ENCODE data around the gene MYO1D. TPM values are rescaled to one million over a fixed set of nuclear protein-coding genes. Genes with fewer than 3 reads are reported as not detected.
"Not testable (repeated sequence)": the region's sequence is repeated elsewhere in the genome, so short reads cannot be mapped to it uniquely, and the experiment has no call there.

MYO1D gene
- total and polyA plus RNA-seq, 2 donors (not counting 1 experiment from before 2014, with no cell fraction given), result 5.4 to 26.7 TPM

DNA sequence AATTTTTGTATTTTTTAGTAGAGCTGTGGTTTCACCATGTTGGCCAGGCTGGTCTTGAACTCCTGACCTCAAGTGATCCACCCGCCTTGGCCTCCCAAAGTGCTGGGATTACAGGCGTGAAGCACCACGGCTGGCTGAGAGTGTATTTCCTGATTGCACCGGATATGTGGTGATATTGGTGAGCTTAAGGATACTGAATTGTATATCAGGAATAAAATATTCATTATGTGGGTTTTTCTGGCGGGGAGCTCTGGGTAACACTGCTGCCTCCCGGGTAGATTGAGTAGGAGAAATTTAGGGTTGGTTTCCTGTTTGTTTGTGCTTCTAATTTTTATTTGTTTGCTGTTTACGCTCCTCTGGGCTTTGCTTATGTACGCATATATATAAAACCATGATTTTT, 43.4 kb upstream of the MYO1D start:
- no peaks in the 10 kb centered on the region for H3K4me1 ChIP-seq (ENCODE audit: control insufficient read depth in 2 of 2, insufficient read depth in 2 of 2, low read length in 2 of 2)
- POLR2A ChIA-PET, result no interaction called here

DNA sequence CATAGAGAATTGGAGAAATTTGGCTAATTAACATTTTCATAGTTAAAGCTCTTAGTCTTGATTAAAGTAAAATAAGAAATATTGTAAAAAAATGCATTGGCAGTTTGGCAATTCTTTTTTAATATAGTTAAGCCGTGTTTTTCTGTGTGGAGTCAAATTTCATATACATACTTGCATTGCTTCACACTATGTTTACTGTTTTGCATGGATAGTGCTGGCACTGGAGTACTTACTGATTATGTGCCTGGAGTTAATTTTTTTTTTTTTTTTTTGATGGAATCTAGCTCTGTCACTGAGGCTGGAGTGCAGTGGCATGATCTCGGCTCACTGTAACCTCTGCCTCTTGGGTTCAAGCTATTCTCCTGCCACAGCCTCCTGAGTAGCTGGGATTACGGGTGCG, 43.0 kb upstream of the MYO1D start:
- H3K9me3 Mint-ChIP-seq (ENCODE audit: insufficient read depth); POLR2A ChIA-PET; H3K4me1 ChIP-seq (ENCODE audit: control insufficient read depth in 2 of 2, insufficient read depth in 2 of 2, low read length in 2 of 2); H3K27ac Mint-ChIP-seq; H2AFZ ChIP-seq (ENCODE audit: insufficient read depth, low read depth, low read length, poor library complexity, severe bottlenecking); H3K4me1 Mint-ChIP-seq; H3K79me2 ChIP-seq (ENCODE audit: control insufficient read depth, insufficient read depth, low read length); H3K4me2 ChIP-seq (replicated peaks; ENCODE audit: low read depth, low read length, poor library complexity, severe bottlenecking); DNase-seq; H3K4me3 ChIP-seq (ENCODE audit: control extremely low read depth in 1 of 5, extremely low read depth in 1 of 5, insufficient read depth in 1 of 5, low read depth in 2 of 5, low read length in 4 of 5); H3K4me3 Mint-ChIP-seq; intact Hi-C loops (cut with micrococcal nuclease); H3K27me3 ChIP-seq (replicated peaks in 1 of 4; ENCODE audit: control extremely low read depth in 1 of 4, control insufficient read depth in 3 of 4, insufficient read depth in 4 of 4, low read length in 3 of 4); ATAC-seq (ENCODE audit: low read depth); H3K36me3 ChIP-seq (replicated peaks in 1 of 2; ENCODE audit: control extremely low read depth in 1 of 2, control insufficient read depth in 1 of 2, extremely low read depth in 1 of 2, insufficient read depth in 2 of 2, low read length in 1 of 2); H3K27ac ChIP-seq (ENCODE audit: low read length in 2 of 2); H3K27me3 Mint-ChIP-seq; H4K20me1 ChIP-seq (ENCODE audit: control insufficient read depth, insufficient read depth, low read length, poor library complexity, severe bottlenecking); H3K9me3 ChIP-seq (ENCODE audit: control extremely low read depth in 1 of 3, control insufficient read depth in 2 of 3, insufficient read depth in 1 of 3, low read length in 2 of 3); H3K9ac ChIP-seq (ENCODE audit: low read length): not testable (repeated sequence)
- 100% methylated on average over 2 of the region's 4 CpGs for WGBS (ENCODE audit: insufficient coverage)
- CTCF ChIA-PET, result interaction anchor here (1.1 to 1.5 kb wide), 2 partner anchors 10 to 17 kb away, joined by 3 to 5 read pairs; no protein-coding TSS in a partner anchor

More for the DNA sequence above, 43.4 kb upstream of the MYO1D start:
- H3K79me2 ChIP-seq (ENCODE audit: control insufficient read depth, insufficient read depth, low read length), result no peaks in the 10 kb centered on the region
- no peaks in the 10 kb centered on the region for H3K9me3 Mint-ChIP-seq (ENCODE audit: insufficient read depth)
- no peak overlapping the region for H3K27ac Mint-ChIP-seq
- intact Hi-C loops (cut with micrococcal nuclease), result no loop called here
- no peak overlapping the region for H3K9ac ChIP-seq (ENCODE audit: low read length)
- peaks cover 0 to 3% (median 0%) of the 10 kb centered on the region in 3 donors for H3K9me3 ChIP-seq (ENCODE audit: control extremely low read depth in 1 of 3, control insufficient read depth in 2 of 3, insufficient read depth in 1 of 3, low read length in 2 of 3)
- ATAC-seq (ENCODE audit: low read depth) (no peak), DNase-seq (no peak)
- TF ChIP-seq, protein P1, sequence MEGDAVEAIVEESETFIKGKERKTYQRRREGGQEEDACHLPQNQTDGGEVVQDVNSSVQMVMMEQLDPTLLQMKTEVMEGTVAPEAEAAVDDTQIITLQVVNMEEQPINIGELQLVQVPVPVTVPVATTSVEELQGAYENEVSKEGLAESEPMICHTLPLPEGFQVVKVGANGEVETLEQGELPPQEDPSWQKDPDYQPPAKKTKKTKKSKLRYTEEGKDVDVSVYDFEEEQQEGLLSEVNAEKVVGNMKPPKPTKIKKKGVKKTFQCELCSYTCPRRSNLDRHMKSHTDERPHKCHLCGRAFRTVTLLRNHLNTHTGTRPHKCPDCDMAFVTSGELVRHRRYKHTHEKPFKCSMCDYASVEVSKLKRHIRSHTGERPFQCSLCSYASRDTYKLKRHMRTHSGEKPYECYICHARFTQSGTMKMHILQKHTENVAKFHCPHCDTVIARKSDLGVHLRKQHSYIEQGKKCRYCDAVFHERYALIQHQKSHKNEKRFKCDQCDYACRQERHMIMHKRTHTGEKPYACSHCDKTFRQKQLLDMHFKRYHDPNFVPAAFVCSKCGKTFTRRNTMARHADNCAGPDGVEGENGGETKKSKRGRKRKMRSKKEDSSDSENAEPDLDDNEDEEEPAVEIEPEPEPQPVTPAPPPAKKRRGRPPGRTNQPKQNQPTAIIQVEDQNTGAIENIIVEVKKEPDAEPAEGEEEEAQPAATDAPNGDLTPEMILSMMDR (IDR thresholded peaks at IDR 0.05), result no peak
- TF ChIP-seq EZH2 (IDR thresholded peaks at IDR 0.05; ENCODE audit: borderline replicate concordance, insufficient read depth, low read depth, low read length, poor library complexity, severe bottlenecking), result no peak
- no peaks in the 10 kb centered on the region for H3K36me3 ChIP-seq (replicated peaks in 1 of 2; ENCODE audit: control extremely low read depth in 1 of 2, control insufficient read depth in 1 of 2, extremely low read depth in 1 of 2, insufficient read depth in 2 of 2, low read length in 1 of 2)
- 66% methylated on average over 5 of the region's 8 CpGs for WGBS (ENCODE audit: insufficient coverage)
- peaks cover 0 to 2% (median 0%) of the 10 kb centered on the region in 4 experiments for H3K27me3 ChIP-seq (replicated peaks in 1 of 4; ENCODE audit: control extremely low read depth in 1 of 4, control insufficient read depth in 3 of 4, insufficient read depth in 4 of 4, low read length in 3 of 4)
- H3K27ac ChIP-seq (ENCODE audit: low read length in 2 of 2), result no peak overlapping the region
- no peak overlapping the region for H3K4me3 Mint-ChIP-seq
- no peaks in the 10 kb centered on the region for H4K20me1 ChIP-seq (ENCODE audit: control insufficient read depth, insufficient read depth, low read length, poor library complexity, severe bottlenecking)
- H3K27me3 Mint-ChIP-seq, result no peaks in the 10 kb centered on the region
- H3K4me2 ChIP-seq (replicated peaks; ENCODE audit: low read depth, low read length, poor library complexity, severe bottlenecking), result no peak overlapping the region
- H3K4me1 Mint-ChIP-seq, result no peaks in the 10 kb centered on the region
- H3K4me3 ChIP-seq (ENCODE audit: control extremely low read depth in 1 of 5, extremely low read depth in 1 of 5, insufficient read depth in 1 of 5, low read depth in 2 of 5, low read length in 4 of 5), result no peak overlapping the region
- CTCF ChIA-PET, result interaction anchor here (0.6 to 1.5 kb wide), 3 partner anchors 10 to 136 kb away, joined by 3 to 5 read pairs (median 3); no protein-coding TSS in a partner anchor
- H2AFZ ChIP-seq (ENCODE audit: insufficient read depth, low read depth, low read length, poor library complexity, severe bottlenecking), result no peak overlapping the region
